ENCODE results near the gene ZNF862.

The ZNF862 gene

GRCh38 chr7:149866139-149866778 is 28.1 kb downstream of the ZNF862 start:
- DNase-seq = no peak
- Histone ChIP-seq H3K4me3 (ENCODE audit: low read depth, low read length) (no peak overlapping the region), H3K9me3 (no peaks in the 10 kb centered on the region), H3K27me3 (no peaks in the 10 kb centered on the region), H3K4me1 (no peaks in the 10 kb centered on the region), H3K36me3 (no peaks in the 10 kb centered on the region)
- TF ChIP-seq CTCF (IDR thresholded peaks at IDR 0.05; ENCODE audit: low read depth, low read length) = no peak

GRCh38 chr7:149866779-149867447 is 28.7 kb downstream of the ZNF862 start:
- no peaks in the 10 kb centered on the region for H3K36me3 ChIP-seq
- H3K4me3 ChIP-seq (ENCODE audit: low read depth, low read length) = no peak overlapping the region
- no peak for DNase-seq
- H3K27me3 ChIP-seq = no peaks in the 10 kb centered on the region
- no peaks in the 10 kb centered on the region for H3K4me1 ChIP-seq
- no peak for TF ChIP-seq CTCF (IDR thresholded peaks at IDR 0.05; ENCODE audit: low read depth, low read length)
- no peaks in the 10 kb centered on the region for H3K9me3 ChIP-seq

- no peak for TF ChIP-seq CTCF (IDR thresholded peaks at IDR 0.05; ENCODE audit: low read depth, low read length)
- H3K4me3 ChIP-seq (ENCODE audit: low read depth, low read length) = no peak overlapping the region
- H3K9me3 ChIP-seq = no peaks in the 10 kb centered on the region
- DNase-seq = no peak
- H3K36me3 ChIP-seq = no peaks in the 10 kb centered on the region
- H3K4me1 ChIP-seq = peaks cover 5% of the 10 kb centered on the region
- no peaks in the 10 kb centered on the region for H3K27me3 ChIP-seq
These were observed 29.8 kb downstream of the ZNF862 start for GRCh38 chr7:149867762-149868622.

- no peak for DNase-seq
- Histone ChIP-seq H3K27me3 (no peaks in the 10 kb centered on the region), H3K9me3 (no peaks in the 10 kb centered on the region), H3K4me3 (ENCODE audit: low read depth, low read length) (no peak overlapping the region), H3K4me1 (peaks cover 5% of the 10 kb centered on the region), H3K36me3 (no peaks in the 10 kb centered on the region)
- no peak for TF ChIP-seq CTCF (IDR thresholded peaks at IDR 0.05; ENCODE audit: low read depth, low read length)
These were observed 30.6 kb downstream of the ZNF862 start for GRCh38 chr7:149868623-149869290.

- Histone ChIP-seq H3K9me3 (no peaks in the 10 kb centered on the region), H3K36me3 (no peaks in the 10 kb centered on the region), H3K27me3 (no peaks in the 10 kb centered on the region), H3K4me3 (ENCODE audit: low read depth, low read length) (no peak overlapping the region), H3K4me1 (peaks cover 5% of the 10 kb centered on the region)
- no peak for DNase-seq
- no peak for TF ChIP-seq CTCF (IDR thresholded peaks at IDR 0.05; ENCODE audit: low read depth, low read length)
These were observed 31.1 kb downstream of the ZNF862 start for GRCh38 chr7:149869291-149869650.

All from BE2C (cell line).